GM23248 (cell line): ENCODE measurements around the gene JRKL.

Experiments used
- EZH2 ChIP-seq: fragments of 200-600 bp; sonication (generic); IDR thresholded peaks from 2 replicates; pipeline ENCODE4 v1.6.1; 2018; ENCODE audit warnings: antibody characterized with exemption, mild to moderate bottlenecking; ENCODE audit not compliant: insufficient read depth, poor library complexity, severe bottlenecking
- EZH2phosphoT487 ChIP-seq: fragments of 200-600 bp; sonication (generic); IDR thresholded peaks from 2 replicates; pipeline ENCODE4 v1.6.1; 2018; ENCODE audit warnings: antibody characterized with exemption, moderate library complexity, mild to moderate bottlenecking, low read depth; ENCODE audit not compliant: insufficient read depth

- TF ChIP-seq EZH2 (no peak), EZH2phosphoT487 (no peak)
Observed at GRCh38 chr11:96412761-96413381, 23.1 kb downstream of the JRKL start.
